Stimulated activated CD8-positive, alpha-beta memory T cell treated with anti-CD3 and anti-CD28 coated beads, Interleukin-12 subunit alpha, Interleukin-12 subunit beta, amount 100 ng/mL, for 24 hours (primary cell): ENCODE data around the gene PRKAA1.
A peak's percentile ranks its signal among the peaks of the same experiment; 100 is the strongest.

Experiments used
- DNase-seq: peaks from one replicate; pipeline ENCODE4 v3.0.0-alpha.2; 2020; ENCODE audit errors: extremely low read depth

PRKAA1 gene

GRCh38 chr5:40798012-40798800 is at the start of gene PRKAA1:
PRKAA1 (minus strand) TSS chr5:40798374; CDS start chr5:40798189, 185 bp downstream.
- peak; percentile 76 for DNase-seq

- DNase-seq: no peak
Observed at GRCh38 chr5:40847525-40847924, 49.4 kb upstream of the PRKAA1 start.

GRCh38 chr5:40846371-40846770 is 48.2 kb upstream of the PRKAA1 start:
- no peak for DNase-seq

GRCh38 chr5:40844565-40844964 is 46.4 kb upstream of the PRKAA1 start:
- DNase-seq: no peak

- DNase-seq: no peak
Observed at GRCh38 chr5:40842351-40842750, 44.2 kb upstream of the PRKAA1 start.

- DNase-seq: no peak
Observed at GRCh38 chr5:40841068-40841805, 43.1 kb upstream of the PRKAA1 start, which contains the start of gene CARD6. CARD6 (plus strand) TSS chr5:40841367; CDS start chr5:40841383, 16 bp downstream.

- DNase-seq: no peak
Observed at GRCh38 chr5:40838086-40838485, 39.9 kb upstream of the PRKAA1 start.

- peak; percentile 85 for DNase-seq
Observed at GRCh38 chr5:40834849-40835787, 36.9 kb upstream of the PRKAA1 start, which contains the start of gene RPL37. RPL37 (minus strand) TSS chr5:40835222; CDS start chr5:40835185, 37 bp downstream.

- DNase-seq: no peak
Observed at GRCh38 chr5:40834391-40834848, 36.2 kb upstream of the PRKAA1 start.

- no peak for DNase-seq
Observed at GRCh38 chr5:40833712-40834229, 35.6 kb upstream of the PRKAA1 start.

GRCh38 chr5:40832345-40832744 is 34.2 kb upstream of the PRKAA1 start:
- DNase-seq: no peak

GRCh38 chr5:40831346-40832210 is 33.4 kb upstream of the PRKAA1 start:
- DNase-seq: no peak

GRCh38 chr5:40829748-40830533 is 31.8 kb upstream of the PRKAA1 start:
- no peak for DNase-seq

- DNase-seq: no peak
Observed at GRCh38 chr5:40828690-40829661, 30.8 kb upstream of the PRKAA1 start.

GRCh38 chr5:40828021-40828631 is 30.0 kb upstream of the PRKAA1 start:
- no peak for DNase-seq

GRCh38 chr5:40827188-40827977 is 29.2 kb upstream of the PRKAA1 start:
- DNase-seq: no peak
